HEK293 (cell line): ENCODE measurements around the gene LDLR.
A peak's percentile ranks its signal among the peaks of the same experiment; 100 is the strongest.

Experiments
- BCL11A ChIP-seq: fragments of 450-650 bp; formaldehyde crosslinking; IDR thresholded peaks from 2 replicates; pipeline ENCODE4 v1.5.1; 2016; ENCODE audit warnings: low read depth, missing biosample characterization, missing genetic modification characterization
- BCL11B ChIP-seq: fragments of 450-650 bp; formaldehyde crosslinking; IDR thresholded peaks from 2 replicates; pipeline ENCODE4 v1.5.1; 2016; ENCODE audit warnings: low read depth, missing biosample characterization, missing genetic modification characterization
- CTCF ChIP-seq: fragments of 450-650 bp; formaldehyde crosslinking; IDR thresholded peaks from 2 replicates; pipeline ENCODE4 v1.5.1; 2016; ENCODE audit warnings: missing biosample characterization, missing genetic modification characterization
- YY1 ChIP-seq: fragments of 450-650 bp; formaldehyde crosslinking; IDR thresholded peaks from 2 replicates; pipeline ENCODE4 v1.5.1; 2018; ENCODE audit warnings: missing biosample characterization, missing genetic modification characterization
- ZBTB7A ChIP-seq: fragments of 450-650 bp; formaldehyde crosslinking; IDR thresholded peaks from 2 replicates; pipeline ENCODE4 v1.5.1; 2016; ENCODE audit warnings: low read depth, missing biosample characterization, missing genetic modification characterization
- ZBTB8A ChIP-seq: fragments of 450-650 bp; formaldehyde crosslinking; IDR thresholded peaks from 2 replicates; pipeline ENCODE4 v1.5.1; 2016; ENCODE audit warnings: missing biosample characterization, missing genetic modification characterization
- ZFP69B ChIP-seq: fragments of 450-650 bp; formaldehyde crosslinking; IDR thresholded peaks from 2 replicates; pipeline ENCODE4 v1.5.1; 2016; ENCODE audit warnings: missing biosample characterization, missing genetic modification characterization
- ZNF223 ChIP-seq: fragments of 450-650 bp; formaldehyde crosslinking; IDR thresholded peaks from 2 replicates; pipeline ENCODE4 v1.5.1; 2016; ENCODE audit warnings: missing biosample characterization, missing genetic modification characterization
- ZNF266 ChIP-seq: fragments of 450-650 bp; formaldehyde crosslinking; IDR thresholded peaks from 2 replicates; pipeline ENCODE4 v1.5.1; 2016; ENCODE audit warnings: missing biosample characterization, missing genetic modification characterization, low read depth
- ZNF324 ChIP-seq: fragments of 450-650 bp; formaldehyde crosslinking; IDR thresholded peaks from 2 replicates; pipeline ENCODE4 v1.5.1; 2016; ENCODE audit warnings: missing biosample characterization, missing genetic modification characterization
- ZNF335 ChIP-seq: fragments of 450-650 bp; formaldehyde crosslinking; conservative IDR thresholded peaks from 2 replicates; pipeline ENCODE4 v1.5.1; 2016; ENCODE audit warnings: missing biosample characterization, missing genetic modification characterization
- ZNF391 ChIP-seq: fragments of 450-650 bp; formaldehyde crosslinking; IDR thresholded peaks from 2 replicates; pipeline ENCODE4 v1.5.1; 2016; ENCODE audit warnings: low read depth, missing biosample characterization, missing genetic modification characterization, borderline replicate concordance
- TF ChIP-seq, protein P1 (sequence below): fragments of 450-650 bp; formaldehyde crosslinking; IDR thresholded peaks from 2 replicates; pipeline ENCODE4 v1.5.1; 2016; ENCODE audit warnings: missing biosample characterization, missing genetic modification characterization
- TF ChIP-seq, protein P2 (sequence below): fragments of 450-650 bp; formaldehyde crosslinking; IDR thresholded peaks from 2 replicates; pipeline ENCODE4 v1.5.1; 2016; ENCODE audit warnings: missing biosample characterization, missing genetic modification characterization, low read depth
- TF ChIP-seq, protein P3 (sequence below): fragments of 450-650 bp; formaldehyde crosslinking; IDR thresholded peaks from 2 replicates; pipeline ENCODE4 v1.5.1; 2017; ENCODE audit warnings: missing biosample characterization, mild to moderate bottlenecking, missing genetic modification characterization, moderate library complexity
- TF ChIP-seq, protein P4 (sequence below): fragments of 450-650 bp; formaldehyde crosslinking; IDR thresholded peaks from 2 replicates; pipeline ENCODE4 v1.5.1; 2016; ENCODE audit warnings: missing biosample characterization, missing genetic modification characterization
- TF ChIP-seq, protein P5 (sequence below): fragments of 450-650 bp; formaldehyde crosslinking; IDR thresholded peaks from 2 replicates; pipeline ENCODE4 v1.5.1; 2016; ENCODE audit warnings: missing biosample characterization, missing genetic modification characterization

Gene LDLR

DNA sequence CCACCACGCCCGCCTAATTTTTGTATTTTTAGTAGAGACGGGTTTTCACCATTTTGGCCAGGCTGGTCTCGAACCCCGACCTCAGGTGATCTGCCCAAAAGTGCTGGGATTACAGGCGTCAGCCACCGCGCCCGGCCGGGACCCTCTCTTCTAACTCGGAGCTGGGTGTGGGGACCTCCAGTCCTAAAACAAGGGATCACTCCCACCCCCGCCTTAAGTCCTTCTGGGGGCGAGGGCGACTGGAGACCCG is 676 bp downstream of the LDLR start (continued):
- TF ChIP-seq, protein P1, sequence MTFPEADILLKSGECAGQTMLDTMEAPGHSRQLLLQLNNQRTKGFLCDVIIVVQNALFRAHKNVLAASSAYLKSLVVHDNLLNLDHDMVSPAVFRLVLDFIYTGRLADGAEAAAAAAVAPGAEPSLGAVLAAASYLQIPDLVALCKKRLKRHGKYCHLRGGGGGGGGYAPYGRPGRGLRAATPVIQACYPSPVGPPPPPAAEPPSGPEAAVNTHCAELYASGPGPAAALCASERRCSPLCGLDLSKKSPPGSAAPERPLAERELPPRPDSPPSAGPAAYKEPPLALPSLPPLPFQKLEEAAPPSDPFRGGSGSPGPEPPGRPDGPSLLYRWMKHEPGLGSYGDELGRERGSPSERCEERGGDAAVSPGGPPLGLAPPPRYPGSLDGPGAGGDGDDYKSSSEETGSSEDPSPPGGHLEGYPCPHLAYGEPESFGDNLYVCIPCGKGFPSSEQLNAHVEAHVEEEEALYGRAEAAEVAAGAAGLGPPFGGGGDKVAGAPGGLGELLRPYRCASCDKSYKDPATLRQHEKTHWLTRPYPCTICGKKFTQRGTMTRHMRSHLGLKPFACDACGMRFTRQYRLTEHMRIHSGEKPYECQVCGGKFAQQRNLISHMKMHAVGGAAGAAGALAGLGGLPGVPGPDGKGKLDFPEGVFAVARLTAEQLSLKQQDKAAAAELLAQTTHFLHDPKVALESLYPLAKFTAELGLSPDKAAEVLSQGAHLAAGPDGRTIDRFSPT (tag by site-specific recombination), result peak; percentile 94; the same call in 1 of the 2 replicates
- TF ChIP-seq, protein P2, sequence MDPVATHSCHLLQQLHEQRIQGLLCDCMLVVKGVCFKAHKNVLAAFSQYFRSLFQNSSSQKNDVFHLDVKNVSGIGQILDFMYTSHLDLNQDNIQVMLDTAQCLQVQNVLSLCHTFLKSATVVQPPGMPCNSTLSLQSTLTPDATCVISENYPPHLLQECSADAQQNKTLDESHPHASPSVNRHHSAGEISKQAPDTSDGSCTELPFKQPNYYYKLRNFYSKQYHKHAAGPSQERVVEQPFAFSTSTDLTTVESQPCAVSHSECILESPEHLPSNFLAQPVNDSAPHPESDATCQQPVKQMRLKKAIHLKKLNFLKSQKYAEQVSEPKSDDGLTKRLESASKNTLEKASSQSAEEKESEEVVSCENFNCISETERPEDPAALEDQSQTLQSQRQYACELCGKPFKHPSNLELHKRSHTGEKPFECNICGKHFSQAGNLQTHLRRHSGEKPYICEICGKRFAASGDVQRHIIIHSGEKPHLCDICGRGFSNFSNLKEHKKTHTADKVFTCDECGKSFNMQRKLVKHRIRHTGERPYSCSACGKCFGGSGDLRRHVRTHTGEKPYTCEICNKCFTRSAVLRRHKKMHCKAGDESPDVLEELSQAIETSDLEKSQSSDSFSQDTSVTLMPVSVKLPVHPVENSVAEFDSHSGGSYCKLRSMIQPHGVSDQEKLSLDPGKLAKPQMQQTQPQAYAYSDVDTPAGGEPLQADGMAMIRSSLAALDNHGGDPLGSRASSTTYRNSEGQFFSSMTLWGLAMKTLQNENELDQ (tag by site-specific recombination), result 0 out of 2 replicates have a peak, but pooled peaks have one; percentile 23
- TF ChIP-seq ZNF266, result 0 out of 2 replicates have a peak, but pooled peaks have one; percentile 1
- TF ChIP-seq ZNF335 (tag by site-specific recombination), result peak; percentile 43
- TF ChIP-seq BCL11B (tag by site-specific recombination), result peak; percentile 92
- TF ChIP-seq, protein P3, sequence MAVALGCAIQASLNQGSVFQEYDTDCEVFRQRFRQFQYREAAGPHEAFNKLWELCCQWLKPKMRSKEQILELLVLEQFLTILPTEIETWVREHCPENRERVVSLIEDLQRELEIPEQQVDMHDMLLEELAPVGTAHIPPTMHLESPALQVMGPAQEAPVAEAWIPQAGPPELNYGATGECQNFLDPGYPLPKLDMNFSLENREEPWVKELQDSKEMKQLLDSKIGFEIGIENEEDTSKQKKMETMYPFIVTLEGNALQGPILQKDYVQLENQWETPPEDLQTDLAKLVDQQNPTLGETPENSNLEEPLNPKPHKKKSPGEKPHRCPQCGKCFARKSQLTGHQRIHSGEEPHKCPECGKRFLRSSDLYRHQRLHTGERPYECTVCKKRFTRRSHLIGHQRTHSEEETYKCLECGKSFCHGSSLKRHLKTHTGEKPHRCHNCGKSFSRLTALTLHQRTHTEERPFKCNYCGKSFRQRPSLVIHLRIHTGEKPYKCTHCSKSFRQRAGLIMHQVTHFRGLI (tag by site-specific recombination), result peak; percentile 94
- TF ChIP-seq ZNF223 (tag by site-specific recombination), result peak; percentile 91
- TF ChIP-seq BCL11A (tag by site-specific recombination), result peak; percentile 80
- peak; percentile 20; the same call in 1 of the 2 replicates for TF ChIP-seq YY1 (tag by site-specific recombination)
- 0 out of 2 replicates have a peak, but pooled peaks have one; percentile 19 for TF ChIP-seq ZNF324
- TF ChIP-seq ZBTB7A (tag by site-specific recombination), result peak; percentile 86
- TF ChIP-seq, protein P4, sequence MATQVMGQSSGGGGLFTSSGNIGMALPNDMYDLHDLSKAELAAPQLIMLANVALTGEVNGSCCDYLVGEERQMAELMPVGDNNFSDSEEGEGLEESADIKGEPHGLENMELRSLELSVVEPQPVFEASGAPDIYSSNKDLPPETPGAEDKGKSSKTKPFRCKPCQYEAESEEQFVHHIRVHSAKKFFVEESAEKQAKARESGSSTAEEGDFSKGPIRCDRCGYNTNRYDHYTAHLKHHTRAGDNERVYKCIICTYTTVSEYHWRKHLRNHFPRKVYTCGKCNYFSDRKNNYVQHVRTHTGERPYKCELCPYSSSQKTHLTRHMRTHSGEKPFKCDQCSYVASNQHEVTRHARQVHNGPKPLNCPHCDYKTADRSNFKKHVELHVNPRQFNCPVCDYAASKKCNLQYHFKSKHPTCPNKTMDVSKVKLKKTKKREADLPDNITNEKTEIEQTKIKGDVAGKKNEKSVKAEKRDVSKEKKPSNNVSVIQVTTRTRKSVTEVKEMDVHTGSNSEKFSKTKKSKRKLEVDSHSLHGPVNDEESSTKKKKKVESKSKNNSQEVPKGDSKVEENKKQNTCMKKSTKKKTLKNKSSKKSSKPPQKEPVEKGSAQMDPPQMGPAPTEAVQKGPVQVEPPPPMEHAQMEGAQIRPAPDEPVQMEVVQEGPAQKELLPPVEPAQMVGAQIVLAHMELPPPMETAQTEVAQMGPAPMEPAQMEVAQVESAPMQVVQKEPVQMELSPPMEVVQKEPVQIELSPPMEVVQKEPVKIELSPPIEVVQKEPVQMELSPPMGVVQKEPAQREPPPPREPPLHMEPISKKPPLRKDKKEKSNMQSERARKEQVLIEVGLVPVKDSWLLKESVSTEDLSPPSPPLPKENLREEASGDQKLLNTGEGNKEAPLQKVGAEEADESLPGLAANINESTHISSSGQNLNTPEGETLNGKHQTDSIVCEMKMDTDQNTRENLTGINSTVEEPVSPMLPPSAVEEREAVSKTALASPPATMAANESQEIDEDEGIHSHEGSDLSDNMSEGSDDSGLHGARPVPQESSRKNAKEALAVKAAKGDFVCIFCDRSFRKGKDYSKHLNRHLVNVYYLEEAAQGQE (tag by site-specific recombination), result peak; percentile 9; the same call in 1 of the 2 replicates
- peak; percentile 94 for TF ChIP-seq ZBTB8A (tag by site-specific recombination)
- peak; percentile 27; the same call in 1 of the 2 replicates for TF ChIP-seq ZFP69B
- TF ChIP-seq, protein P5, sequence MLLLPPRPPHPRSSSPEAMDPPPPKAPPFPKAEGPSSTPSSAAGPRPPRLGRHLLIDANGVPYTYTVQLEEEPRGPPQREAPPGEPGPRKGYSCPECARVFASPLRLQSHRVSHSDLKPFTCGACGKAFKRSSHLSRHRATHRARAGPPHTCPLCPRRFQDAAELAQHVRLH, result 0 out of 2 replicates have a peak, but pooled peaks have one; percentile 59
- 0 out of 2 replicates have a peak, but pooled peaks have one; percentile 46 for TF ChIP-seq ZNF391 (tag by site-specific recombination)
- TF ChIP-seq CTCF (tag by site-specific recombination), result 0 out of 2 replicates have a peak, but pooled peaks have one; percentile 4
